Measurements from ENCODE around the gene EXOSC10. TPM values are rescaled to one million over a fixed set of nuclear protein-coding genes. Genes with fewer than 3 reads are reported as not detected.
"Not testable (repeated sequence)": the region's sequence is repeated elsewhere in the genome, so short reads cannot be mapped to it uniquely, and the experiment has no call there.

The EXOSC10 gene
- total RNA-seq, 1 experiment from 2014 or later = 57.7 TPM

DNA sequence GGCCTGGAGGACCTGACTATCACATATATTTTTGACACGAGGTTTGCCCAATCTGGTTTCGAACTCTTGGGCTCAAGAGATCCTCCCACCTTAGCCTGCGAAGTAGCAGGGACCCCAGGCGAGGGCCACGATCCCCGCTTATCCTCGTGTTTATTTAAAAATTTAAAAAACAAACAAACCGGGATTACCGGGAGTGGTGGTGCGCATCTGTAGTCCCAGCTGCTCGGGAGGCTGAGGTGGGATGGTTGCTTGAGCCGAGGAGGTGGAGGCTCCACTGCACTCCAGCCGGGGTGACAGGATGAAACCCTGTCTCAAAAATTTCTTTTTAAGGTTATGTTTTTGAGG lies 452 bp upstream of the EXOSC10 start:
- H3F3A ChIP-seq (ENCODE audit: insufficient read depth, low read depth) = no peaks in the 10 kb centered on the region
- peak overlapping the region; percentile 99; the same call in 1 of the 2 replicates for H2AFZ ChIP-seq
- intact Hi-C loops (cut with micrococcal nuclease; ENCODE audit: unreplicated experiment) = no loop called here
- H3K4me2 ChIP-seq = peak overlapping the region; percentile 80
- ChIA-PET POLR2A (ENCODE audit: unreplicated experiment) (interaction anchor here (1.0 kb wide), 1 partner anchor 162 kb away, joined by 3 read pairs; the partner anchor contains the start of gene MTOR), CTCF (no interaction called here)
- H4K20me1 ChIP-seq (ENCODE audit: insufficient read depth) = no peaks in the 10 kb centered on the region
- no peaks in the 10 kb centered on the region for H3K9me2 ChIP-seq (ENCODE audit: insufficient read depth)
- TF ChIP-seq CTCF (conservative IDR thresholded peaks at IDR 0.05) (no peak), EZH2 (IDR thresholded peaks at IDR 0.05; ENCODE audit: low read depth) (no peak)
- no peaks in the 10 kb centered on the region for H3K36me3 ChIP-seq (ENCODE audit: low read depth)
- peak overlapping the region; percentile 38; the same call in 1 of the 2 replicates for H3K27ac ChIP-seq
- H3K79me2 ChIP-seq (ENCODE audit: low read depth) = peaks cover 19% of the 10 kb centered on the region
- peak overlapping the region; percentile 86; the same call in 1 of the 2 replicates for H3K4me3 ChIP-seq
- TSS peak; percentile 92 for BruUV-seq (replicated peaks)
- peaks cover 5% of the 10 kb centered on the region; the same call in 1 of the 2 replicates for H3K4me1 ChIP-seq (replicated peaks; ENCODE audit: insufficient read depth)
- no peaks in the 10 kb centered on the region for H3K9me3 ChIP-seq (ENCODE audit: insufficient read depth, low read depth)
- H3K27me3 ChIP-seq (ENCODE audit: insufficient read depth, low read depth) = no peaks in the 10 kb centered on the region
- DNase-seq = no peak

DNA sequence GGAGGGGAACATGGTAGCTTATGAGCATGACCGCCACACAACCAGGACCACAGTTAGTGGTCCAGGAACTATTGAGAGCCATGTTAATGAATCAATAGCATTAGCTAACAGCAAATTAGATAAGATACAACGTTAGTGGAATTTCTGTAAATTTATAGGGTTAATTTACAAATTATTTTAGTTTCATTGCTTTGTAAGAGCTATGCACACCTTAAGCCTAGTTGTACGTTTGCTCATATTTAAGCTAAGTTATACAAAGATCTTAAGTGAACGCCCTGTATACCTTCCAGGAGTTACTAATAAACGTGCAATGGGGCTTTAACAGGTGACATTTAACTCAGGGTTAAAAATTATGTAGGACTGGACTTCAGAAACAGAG lies 749 bp downstream of the EXOSC10 start:
- Histone ChIP-seq H3K4me2 (peak overlapping the region; percentile 80), H3K4me1 (replicated peaks; ENCODE audit: insufficient read depth) (peaks cover 5% of the 10 kb centered on the region; the same call in 1 of the 2 replicates), H3K9me2 (ENCODE audit: insufficient read depth) (no peaks in the 10 kb centered on the region), H3K27ac (no peak overlapping the region), H3F3A (ENCODE audit: insufficient read depth, low read depth) (no peaks in the 10 kb centered on the region), H3K9me3 (ENCODE audit: insufficient read depth, low read depth) (no peaks in the 10 kb centered on the region), H3K4me3 (peak overlapping the region; percentile 86), H3K27me3 (ENCODE audit: insufficient read depth, low read depth) (no peaks in the 10 kb centered on the region), H3K79me2 (ENCODE audit: low read depth) (peaks cover 19% of the 10 kb centered on the region), H2AFZ (peak overlapping the region; percentile 99), H3K36me3 (ENCODE audit: low read depth) (no peaks in the 10 kb centered on the region), H4K20me1 (ENCODE audit: insufficient read depth) (no peaks in the 10 kb centered on the region)
- ChIA-PET POLR2A (ENCODE audit: unreplicated experiment) (interaction anchor here (0.5 to 0.7 kb wide), 3 partner anchors 9 to 545 kb away, joined by 3 to 12 read pairs (median 4); no protein-coding TSS in a partner anchor), CTCF (no interaction called here)
- DNase-seq = no peak
- intact Hi-C loops (cut with micrococcal nuclease; ENCODE audit: unreplicated experiment) = no loop called here
- TF ChIP-seq CTCF (conservative IDR thresholded peaks at IDR 0.05) = no peak
- TF ChIP-seq EZH2 (IDR thresholded peaks at IDR 0.05; ENCODE audit: low read depth) = no peak
- BruUV-seq (replicated peaks) = no TSS peak

DNA sequence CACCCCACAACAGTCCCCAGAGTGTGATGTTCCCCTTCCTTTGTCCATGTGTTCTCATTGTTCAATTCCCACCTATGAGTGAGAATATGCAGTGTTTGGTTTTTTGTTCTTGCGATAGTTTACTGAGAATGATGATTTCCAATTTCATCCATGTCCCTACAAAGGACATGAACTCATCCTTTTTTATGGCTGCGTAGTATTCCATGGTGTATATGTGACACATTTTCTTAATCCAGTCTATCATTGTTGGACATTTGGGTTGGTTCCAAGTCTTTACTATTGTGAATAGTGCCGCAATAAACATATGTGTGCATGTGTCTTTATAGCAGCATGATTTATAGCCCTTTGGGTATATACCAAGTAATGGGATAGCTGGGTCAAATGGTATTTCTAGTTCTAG lies 15.9 kb downstream of the EXOSC10 start:
- H2AFZ ChIP-seq; H3F3A ChIP-seq (ENCODE audit: insufficient read depth, low read depth); H3K79me2 ChIP-seq (ENCODE audit: low read depth); H3K9me2 ChIP-seq (ENCODE audit: insufficient read depth); H3K4me2 ChIP-seq; H4K20me1 ChIP-seq (ENCODE audit: insufficient read depth); intact Hi-C loops (cut with micrococcal nuclease; ENCODE audit: unreplicated experiment); DNase-seq; H3K4me3 ChIP-seq; CTCF ChIA-PET; H3K4me1 ChIP-seq (replicated peaks; ENCODE audit: insufficient read depth); H3K27ac ChIP-seq; BruUV-seq (replicated peaks); H3K9me3 ChIP-seq (ENCODE audit: insufficient read depth, low read depth); POLR2A ChIA-PET (ENCODE audit: unreplicated experiment); H3K27me3 ChIP-seq (ENCODE audit: insufficient read depth, low read depth): not testable (repeated sequence)
- peaks cover 16% of the 10 kb centered on the region; the same call in 1 of the 2 replicates for H3K36me3 ChIP-seq (ENCODE audit: low read depth)

GRCh38 chr1:11080931-11081330 lies 18.7 kb downstream of the EXOSC10 start:
- Histone ChIP-seq H3K9me2 (ENCODE audit: insufficient read depth) (no peaks in the 10 kb centered on the region), H3K4me2 (no peak overlapping the region), H3K4me1 (replicated peaks; ENCODE audit: insufficient read depth) (no peaks in the 10 kb centered on the region), H3K79me2 (ENCODE audit: low read depth) (no peaks in the 10 kb centered on the region), H3K4me3 (no peak overlapping the region), H2AFZ (no peak overlapping the region), H4K20me1 (ENCODE audit: insufficient read depth) (no peaks in the 10 kb centered on the region), H3K9me3 (ENCODE audit: insufficient read depth, low read depth) (no peaks in the 10 kb centered on the region), H3F3A (ENCODE audit: insufficient read depth, low read depth) (no peaks in the 10 kb centered on the region; the same call in 1 of the 2 replicates), H3K27me3 (ENCODE audit: insufficient read depth, low read depth) (no peaks in the 10 kb centered on the region), H3K27ac (no peak overlapping the region), H3K36me3 (ENCODE audit: low read depth) (no peaks in the 10 kb centered on the region)
- CTCF ChIA-PET = no interaction called here
- no peak for DNase-seq
- POLR2A ChIA-PET (ENCODE audit: unreplicated experiment) = no interaction called here
- TF ChIP-seq EZH2 (IDR thresholded peaks at IDR 0.05; ENCODE audit: low read depth) = no peak
- intact Hi-C loops (cut with micrococcal nuclease; ENCODE audit: unreplicated experiment) = no loop called here
- no TSS peak for BruUV-seq (replicated peaks)

All from PC-9 (cell line).